Kasumi-1 (cell line): ENCODE measurements around the gene CTXN2.

Experiments
- DNase-seq, 2 experiments: peaks; one replicate each; lab custom pipeline; 2025; lab: John Stamatoyannopoulos, UW

The CTXN2 gene

GRCh38 chr15:48222627-48223026, 31.2 kb downstream of the CTXN2 start:
- DNase-seq: no peak

GRCh38 chr15:48225771-48226170, 34.3 kb downstream of the CTXN2 start:
- DNase-seq: no peak

- no peak for DNase-seq
These were observed 39.0 kb downstream of the CTXN2 start for GRCh38 chr15:48230498-48230897.

- DNase-seq: no peak
These were observed 41.8 kb downstream of the CTXN2 start for GRCh38 chr15:48233246-48233645.

- no peak for DNase-seq
These were observed 47.9 kb downstream of the CTXN2 start for GRCh38 chr15:48239334-48239733.

- no peak for DNase-seq
These were observed 50.5 kb downstream of the CTXN2 start for GRCh38 chr15:48242015-48242414.

- DNase-seq: no peak
These were observed 51.1 kb downstream of the CTXN2 start for GRCh38 chr15:48242535-48242934.

- DNase-seq: no peak
These were observed 53.5 kb downstream of the CTXN2 start for GRCh38 chr15:48244921-48245320.

GRCh38 chr15:48248414-48248813, 56.9 kb downstream of the CTXN2 start:
- no peak for DNase-seq

- peak; percentile 80 to 86 for DNase-seq
These were observed 59.2 kb downstream of the CTXN2 start for GRCh38 chr15:48250640-48251076.

GRCh38 chr15:48253172-48253571, 61.7 kb downstream of the CTXN2 start:
- no peak for DNase-seq
